WTC11 (cell line): Measurements from ENCODE around the gene PTCH1. TPM values are rescaled to one million over a fixed set of nuclear protein-coding genes. Genes with fewer than 3 reads are reported as not detected.
A peak's percentile ranks its signal among the peaks of the same experiment; 100 is the strongest.

ENCODE experiments used
- AFF4 ChIP-seq: sonication (generic); formaldehyde crosslinking; IDR thresholded peaks from 2 replicates; pipeline ENCODE4 v1.8.1; 2023; ENCODE audit warnings: mild to moderate bottlenecking, missing genetic modification reagents, borderline replicate concordance
- ATF3 ChIP-seq: sonication (generic); formaldehyde crosslinking; conservative IDR thresholded peaks from 2 replicates; pipeline ENCODE4 v1.8.1; 2022; ENCODE audit warnings: mild to moderate bottlenecking, missing genetic modification reagents
- CREM ChIP-seq: sonication (generic); formaldehyde crosslinking; IDR thresholded peaks from 2 replicates; pipeline ENCODE4 v1.8.1; 2022; ENCODE audit warnings: mild to moderate bottlenecking, missing genetic modification reagents, moderate library complexity
- CTCF ChIP-seq: fragments of 200-600 bp; IDR thresholded peaks from 2 replicates; pipeline ENCODE4 v1.8.0; 2022; ENCODE audit warnings: antibody characterized with exemption
- E2F1 ChIP-seq: sonication (generic); formaldehyde crosslinking; IDR thresholded peaks from 2 replicates; pipeline ENCODE4 v1.8.0; 2022; ENCODE audit warnings: mild to moderate bottlenecking, missing genetic modification reagents
- E2F5 ChIP-seq: sonication (generic); formaldehyde crosslinking; IDR thresholded peaks from 2 replicates; pipeline ENCODE4 v1.8.1; 2022; ENCODE audit warnings: mild to moderate bottlenecking, moderate library complexity, missing genetic modification reagents
- EMX1 ChIP-seq: fragments of 250-450 bp; sonication (Bioruptor Pico); IDR thresholded peaks from 2 replicates; pipeline ENCODE4 v1.8.0; 2021; ENCODE audit warnings: mild to moderate bottlenecking
- ETV6 ChIP-seq: sonication (generic); formaldehyde crosslinking; IDR thresholded peaks from 2 replicates; pipeline ENCODE4 v1.8.1; 2022; ENCODE audit warnings: mild to moderate bottlenecking, missing genetic modification reagents
- FOXJ3 ChIP-seq: sonication (generic); formaldehyde crosslinking; IDR thresholded peaks from 2 replicates; pipeline ENCODE4 v1.9.0; 2021; ENCODE audit warnings: missing genetic modification reagents, mild to moderate bottlenecking, borderline replicate concordance
- GABPB1 ChIP-seq: sonication (generic); formaldehyde crosslinking; IDR thresholded peaks from 2 replicates; pipeline ENCODE4 v1.8.1; 2023; ENCODE audit warnings: mild to moderate bottlenecking, missing genetic modification reagents
- JAZF1 ChIP-seq: fragments of 250-450 bp; sonication (Bioruptor Pico); IDR thresholded peaks from 2 replicates; pipeline ENCODE4 v1.9.0; 2021; ENCODE audit warnings: moderate library complexity, mild to moderate bottlenecking, inconsistent platforms
- JUN ChIP-seq: sonication (generic); formaldehyde crosslinking; IDR thresholded peaks from 2 replicates; pipeline ENCODE4 v1.8.0; 2023; ENCODE audit warnings: mild to moderate bottlenecking, missing genetic modification reagents
- NFE2L1 ChIP-seq: sonication (generic); formaldehyde crosslinking; IDR thresholded peaks from 2 replicates; pipeline ENCODE4 v1.8.1; 2023; ENCODE audit warnings: missing genetic modification reagents
- OVOL2 ChIP-seq: fragments of 250-450 bp; sonication (Bioruptor Pico); IDR thresholded peaks from 2 replicates; pipeline ENCODE4 v1.9.0; 2021; ENCODE audit warnings: mild to moderate bottlenecking, borderline replicate concordance
- PREB ChIP-seq: sonication (generic); formaldehyde crosslinking; IDR thresholded peaks from 2 replicates; pipeline ENCODE4 v1.8.1; 2022; ENCODE audit warnings: mild to moderate bottlenecking, missing genetic modification reagents, moderate library complexity, borderline replicate concordance
- STAT6 ChIP-seq: sonication (generic); formaldehyde crosslinking; conservative IDR thresholded peaks from 2 replicates; pipeline ENCODE4 v1.8.1; 2023; ENCODE audit warnings: mild to moderate bottlenecking, low read depth, missing genetic modification reagents, moderate library complexity
- TEAD1 ChIP-seq: sonication (generic); formaldehyde crosslinking; IDR thresholded peaks from 2 replicates; pipeline ENCODE4 v1.8.0; 2022; ENCODE audit warnings: mild to moderate bottlenecking, missing genetic modification reagents
- USF1 ChIP-seq: sonication (generic); formaldehyde crosslinking; IDR thresholded peaks from 2 replicates; pipeline ENCODE4 v1.8.0; 2022; ENCODE audit warnings: mild to moderate bottlenecking, missing genetic modification reagents
- ZBTB43 ChIP-seq: sonication (generic); formaldehyde crosslinking; IDR thresholded peaks from 2 replicates; pipeline ENCODE4 v1.8.1; 2023; ENCODE audit warnings: mild to moderate bottlenecking, missing genetic modification reagents
- ZNF219 ChIP-seq: sonication (generic); formaldehyde crosslinking; IDR thresholded peaks from 2 replicates; pipeline ENCODE4 v1.8.0; 2023; ENCODE audit warnings: missing genetic modification reagents, mild to moderate bottlenecking, borderline replicate concordance
- ZNF396 ChIP-seq: fragments of 250-450 bp; sonication (Bioruptor Pico); IDR thresholded peaks from 2 replicates; pipeline ENCODE4 v1.8.0; 2021; ENCODE audit warnings: mild to moderate bottlenecking, moderate library complexity, borderline replicate concordance
- total RNA-seq: library from RNA; stranded (reverse); gene quantifications from 3 replicates; pipeline ENCODE4 v1.2.3, GENCODE V29; 2021

The PTCH1 gene
- total RNA-seq, 1 experiment from 2014 or later: 38.0 TPM

- TF ChIP-seq ATF3 (CRISPR knock-in tag): no peak
- TF ChIP-seq FOXJ3 (CRISPR knock-in tag): no peak
- no peak for TF ChIP-seq CTCF
- TF ChIP-seq ZBTB43 (CRISPR knock-in tag): no peak
- TF ChIP-seq PREB (CRISPR knock-in tag): no peak
- peak; percentile 85 for TF ChIP-seq USF1
- 0 out of 2 replicates have a peak, but pooled peaks have one; percentile 33 for TF ChIP-seq GABPB1 (CRISPR knock-in tag)
- no peak for TF ChIP-seq NFE2L1 (CRISPR knock-in tag)
- TF ChIP-seq ZNF219: no peak
- TF ChIP-seq CREM (CRISPR knock-in tag): no peak
- no peak for TF ChIP-seq JUN (CRISPR knock-in tag)
- no peak for TF ChIP-seq ZNF396 (CRISPR knock-in tag)
- TF ChIP-seq ETV6 (CRISPR knock-in tag): peak; percentile 31
- TF ChIP-seq EMX1: no peak
- no peak for TF ChIP-seq OVOL2 (CRISPR knock-in tag)
- TF ChIP-seq JAZF1: no peak
- no peak for TF ChIP-seq E2F1 (CRISPR knock-in tag)
- no peak for TF ChIP-seq TEAD1
- TF ChIP-seq AFF4 (CRISPR knock-in tag): no peak
- no peak for TF ChIP-seq STAT6 (CRISPR knock-in tag)
- TF ChIP-seq E2F5: no peak
Measured at GRCh38 chr9:95510709-95511615, 5.8 kb downstream of the PTCH1 start (continued).
